RWPE1 (cell line): ENCODE results near the gene SOCS3.
"Not testable (repeated sequence)": the region's sequence is repeated elsewhere in the genome, so short reads cannot be mapped to it uniquely, and the experiment has no call there.

ENCODE experiments used
- CTCF ChIA-PET: fragments of 350-600 bp; sonication (Branson Sonifier 250); formaldehyde crosslinking; extraction: SDS; loops from one replicate; lab custom pipeline; 2021; lab: Yijun Ruan, JAX
- POLR2A ChIA-PET: fragments of 400-600 bp; formaldehyde crosslinking; extraction: SDS; loops from one replicate; lab custom pipeline; 2020; ENCODE audit warnings: antibody characterized with exemption; ENCODE audit not compliant: low non-redundant PET; lab: Yijun Ruan, JAX
- DNase-seq: peaks from one replicate; pipeline ENCODE4 v3.0.0; 2012; ENCODE audit warnings: low spot score
- H3K27ac ChIP-seq: fragments of 450-650 bp; 2 replicates; pipeline ENCODE4 v1.5.1; 2017
- TF ChIP-seq, protein P1 (sequence below): fragments of 450-650 bp; conservative IDR thresholded peaks from 2 replicates; pipeline ENCODE4 v1.5.1; 2017; ENCODE audit warnings: low read depth, mild to moderate bottlenecking

Gene SOCS3

GRCh38 chr17:78316867-78317789, 42.7 kb downstream of the SOCS3 start:
- DNase-seq: peak; percentile 51
- ChIA-PET CTCF (interaction anchor here (1.0 to 1.2 kb wide), 3 partner anchors 43 to 105 kb away, joined by 3 to 4 read pairs (median 4); no protein-coding TSS in a partner anchor), POLR2A (interaction anchor here (0.7 kb wide), 1 partner anchor 27 kb away, joined by 3 read pairs; no protein-coding TSS in a partner anchor)
- H3K27ac ChIP-seq: peak overlapping the region; percentile 96
- TF ChIP-seq, protein P1, sequence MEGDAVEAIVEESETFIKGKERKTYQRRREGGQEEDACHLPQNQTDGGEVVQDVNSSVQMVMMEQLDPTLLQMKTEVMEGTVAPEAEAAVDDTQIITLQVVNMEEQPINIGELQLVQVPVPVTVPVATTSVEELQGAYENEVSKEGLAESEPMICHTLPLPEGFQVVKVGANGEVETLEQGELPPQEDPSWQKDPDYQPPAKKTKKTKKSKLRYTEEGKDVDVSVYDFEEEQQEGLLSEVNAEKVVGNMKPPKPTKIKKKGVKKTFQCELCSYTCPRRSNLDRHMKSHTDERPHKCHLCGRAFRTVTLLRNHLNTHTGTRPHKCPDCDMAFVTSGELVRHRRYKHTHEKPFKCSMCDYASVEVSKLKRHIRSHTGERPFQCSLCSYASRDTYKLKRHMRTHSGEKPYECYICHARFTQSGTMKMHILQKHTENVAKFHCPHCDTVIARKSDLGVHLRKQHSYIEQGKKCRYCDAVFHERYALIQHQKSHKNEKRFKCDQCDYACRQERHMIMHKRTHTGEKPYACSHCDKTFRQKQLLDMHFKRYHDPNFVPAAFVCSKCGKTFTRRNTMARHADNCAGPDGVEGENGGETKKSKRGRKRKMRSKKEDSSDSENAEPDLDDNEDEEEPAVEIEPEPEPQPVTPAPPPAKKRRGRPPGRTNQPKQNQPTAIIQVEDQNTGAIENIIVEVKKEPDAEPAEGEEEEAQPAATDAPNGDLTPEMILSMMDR: no peak

DNA sequence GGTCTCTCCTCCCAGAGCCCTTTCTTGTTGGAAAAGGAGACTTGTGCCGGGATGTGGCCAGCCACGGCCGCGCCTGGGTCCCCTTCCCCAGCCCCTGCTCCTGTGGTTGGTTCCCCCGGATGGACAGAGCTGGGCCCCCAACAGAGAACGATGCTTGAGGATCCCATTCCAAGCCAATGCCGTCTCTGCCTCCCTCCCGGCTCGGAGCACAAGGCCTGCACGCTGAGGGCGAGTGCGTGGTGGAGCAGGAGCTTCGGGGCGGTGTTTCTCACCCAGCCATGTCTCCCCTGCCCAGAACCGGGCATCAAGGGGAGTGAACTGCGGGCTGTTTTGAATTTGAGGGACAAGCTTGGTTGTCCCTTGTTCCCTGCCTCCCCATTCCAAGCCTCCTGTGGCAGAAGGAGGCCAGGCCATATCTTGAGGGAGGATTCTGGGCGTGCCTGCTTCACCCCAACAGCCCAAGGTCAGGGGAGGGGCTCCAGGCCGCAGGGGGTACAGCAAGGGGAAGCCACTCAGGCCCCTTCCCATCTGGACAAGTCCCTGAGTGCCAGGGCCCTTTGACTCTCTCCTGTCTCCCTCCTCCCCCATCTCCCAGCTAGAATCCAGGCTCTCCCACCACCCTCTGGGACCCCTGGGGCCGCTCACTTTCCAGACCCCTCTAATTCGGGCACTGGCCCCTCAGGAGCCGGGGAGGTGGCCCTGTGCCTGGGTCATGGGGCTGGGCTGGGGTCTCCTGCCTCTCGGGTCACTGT, 43.6 kb downstream of the SOCS3 start:
- peak overlapping the region; percentile 96 for H3K27ac ChIP-seq
- CTCF ChIA-PET: interaction anchor here (0.9 to 1.0 kb wide), 3 partner anchors 44 to 106 kb away, joined by 3 to 4 read pairs (median 3); no protein-coding TSS in a partner anchor
- no peak for DNase-seq
- POLR2A ChIA-PET: no interaction called here
- TF ChIP-seq, protein P1: no peak

DNA sequence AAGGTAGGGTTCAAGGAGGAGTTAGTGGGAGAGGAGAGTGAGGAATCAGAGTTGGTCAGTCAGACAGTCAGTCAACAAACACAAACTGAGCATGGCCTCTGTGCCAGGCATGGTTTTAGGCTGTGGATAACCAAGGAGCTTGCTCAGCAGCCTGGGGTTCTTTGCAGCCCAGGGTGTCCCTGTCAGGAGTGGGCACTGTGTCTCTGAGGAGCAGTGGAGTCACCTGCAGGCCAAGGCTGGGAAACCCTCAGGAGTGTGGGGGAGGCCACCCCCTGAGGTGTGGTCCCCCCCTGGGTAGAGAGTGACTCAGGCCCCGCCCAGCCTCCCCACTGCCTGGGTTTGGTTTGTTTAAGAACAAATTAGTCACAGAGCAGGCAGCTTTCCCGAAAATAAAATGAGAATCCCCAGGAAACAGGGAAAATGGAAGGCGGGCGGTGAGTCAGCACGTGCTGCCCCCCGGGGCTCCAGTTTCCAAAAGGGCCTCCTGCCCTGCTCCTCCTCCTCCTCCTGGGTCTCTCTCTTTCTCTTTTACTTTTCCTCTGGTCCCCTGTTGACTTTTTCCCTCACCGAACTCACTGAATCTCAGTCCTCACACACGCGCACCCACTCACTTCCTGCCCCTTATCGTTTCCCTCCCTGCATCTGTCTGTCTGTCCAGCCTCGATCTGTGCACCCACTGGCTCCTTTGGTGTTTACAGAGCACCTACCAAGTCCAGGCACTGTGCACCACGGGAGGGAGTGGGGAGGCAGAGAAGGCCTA, 44.3 kb downstream of the SOCS3 start:
- TF ChIP-seq, protein P1: peak; percentile 52
- CTCF ChIA-PET: interaction anchor here (0.6 to 1.1 kb wide), 4 partner anchors 9 to 65 kb away, joined by 3 to 6 read pairs (median 4); no protein-coding TSS in a partner anchor

GRCh38 chr17:78314683-78315354, 45.1 kb downstream of the SOCS3 start:
- no peak for DNase-seq
- TF ChIP-seq, protein P1: no peak
- ChIA-PET CTCF (interaction anchor here (0.6 to 1.2 kb wide), 6 partner anchors 10 to 423 kb away, joined by 4 to 6 read pairs (median 5); no protein-coding TSS in a partner anchor), POLR2A (interaction anchor here (1.5 kb wide), 1 partner anchor 13 kb away, joined by 5 read pairs; no protein-coding TSS in a partner anchor)
- H3K27ac ChIP-seq: peak overlapping the region; percentile 96

More for the DNA sequence above, 44.3 kb downstream of the SOCS3 start:
- POLR2A ChIA-PET: no interaction called here
- peak; percentile 98 for DNase-seq
- peak overlapping the region; percentile 96 for H3K27ac ChIP-seq

DNA sequence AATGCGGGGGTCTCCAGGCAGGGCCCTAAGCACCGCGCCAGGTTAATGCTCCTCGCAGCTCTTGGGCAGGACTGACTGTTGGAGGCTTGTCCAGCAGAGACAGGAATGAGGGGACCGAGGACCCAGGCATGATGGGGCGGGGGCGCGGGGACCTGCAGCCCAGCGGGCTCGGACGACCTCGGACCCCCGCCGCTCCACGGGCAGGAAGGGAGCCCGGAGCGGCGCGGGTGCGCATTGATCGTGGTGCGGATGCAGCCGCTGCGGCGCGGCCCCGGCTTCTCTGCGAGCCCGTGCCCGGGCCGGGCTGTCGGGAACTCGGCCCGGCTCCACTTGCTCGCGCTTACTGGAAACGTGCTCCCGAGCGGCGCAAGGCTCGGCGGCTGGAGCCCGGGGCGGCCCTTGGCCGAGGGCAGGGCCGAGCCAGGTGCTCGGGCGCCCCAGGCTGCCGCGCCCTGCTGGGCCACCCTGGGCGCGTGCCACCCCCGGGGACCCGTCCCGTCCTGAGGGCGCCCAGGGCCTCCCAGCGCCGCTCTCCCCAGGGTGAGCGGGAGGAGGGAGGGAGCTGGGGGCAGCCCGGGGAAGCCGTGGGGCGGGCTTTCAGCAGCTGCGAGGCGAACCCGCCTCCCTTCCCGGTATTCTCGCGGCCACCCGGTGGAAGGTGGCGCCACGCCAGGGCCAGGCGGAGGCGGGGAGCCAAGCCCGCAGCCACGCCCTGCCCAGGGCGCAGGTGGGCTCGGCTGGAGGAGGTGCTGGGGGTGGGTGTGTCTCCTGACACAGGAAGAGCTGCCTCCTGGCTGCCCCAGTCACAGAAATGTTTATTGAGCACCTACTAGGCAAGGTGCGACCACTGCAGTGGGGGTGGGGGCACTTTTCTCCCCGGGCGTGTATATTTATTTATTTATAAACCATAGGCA, 45.9 kb downstream of the SOCS3 start:
- TF ChIP-seq, protein P1: no peak
- ChIA-PET POLR2A (interaction anchor here (0.6 to 1.5 kb wide), 3 partner anchors 9 to 37 kb away, joined by 3 to 5 read pairs (median 3); no protein-coding TSS in a partner anchor), CTCF (interaction anchor here (0.7 to 1.2 kb wide), 3 partner anchors 22 to 63 kb away, joined by 4 to 5 read pairs (median 5); no protein-coding TSS in a partner anchor)
- DNase-seq: peak; percentile 94
- H3K27ac ChIP-seq: peak overlapping the region; percentile 96

DNA sequence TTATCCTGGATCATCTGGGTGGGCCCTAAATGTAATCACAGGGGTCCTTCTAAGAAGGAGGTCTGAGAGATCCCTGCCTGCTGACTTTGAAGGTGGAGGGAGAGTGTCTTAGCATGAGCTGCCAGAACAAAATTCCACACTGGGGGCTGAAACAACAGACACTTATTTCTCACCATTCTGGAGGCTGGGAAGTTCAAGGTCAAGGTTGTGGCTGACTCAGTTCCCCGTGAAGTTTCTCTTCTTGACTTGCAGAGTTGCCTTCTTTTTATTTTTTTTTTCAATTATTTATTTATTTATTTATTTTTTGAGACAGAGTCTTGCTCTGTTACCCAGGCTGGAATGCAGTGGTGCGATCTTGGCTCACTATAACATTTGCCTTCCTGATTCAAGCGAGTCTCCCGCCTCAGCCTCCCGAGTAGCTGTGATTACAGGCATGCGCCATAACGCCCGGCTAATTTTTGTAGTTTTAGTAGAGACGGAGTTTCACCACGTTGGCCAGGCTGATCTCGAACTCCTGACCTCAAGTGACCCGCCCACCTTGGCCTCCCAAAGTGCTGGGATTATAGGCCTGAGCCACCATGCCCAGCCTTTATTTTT, 50.1 kb downstream of the SOCS3 start:
- not testable (repeated sequence) for H3K27ac ChIP-seq, DNase-seq
- ChIA-PET POLR2A (interaction anchor here (0.7 kb wide), 1 partner anchor 11 kb away, joined by 3 read pairs; no protein-coding TSS in a partner anchor), CTCF (interaction anchor here (0.7 kb wide), 1 partner anchor 20 kb away, joined by 3 read pairs; no protein-coding TSS in a partner anchor)
